RWPE2 (cell line): ENCODE data around the gene LPAR1.
A peak's percentile ranks its signal among the peaks of the same experiment; 100 is the strongest.
"Not testable (repeated sequence)": the region's sequence is repeated elsewhere in the genome, so short reads cannot be mapped to it uniquely, and the experiment has no call there.

Experiments
- ATAC-seq: fragments of 200-7000 bp; cut with Tn5 transposase; 3 replicates; pipeline ENCODE4 v1.9.1; 2021; ENCODE audit warnings: low read depth
- DNase-seq: peaks from one replicate; pipeline ENCODE4 v3.0.0-alpha.2; 2020; ENCODE audit warnings: low spot score
- H3K27ac ChIP-seq: fragments of 450-650 bp; 2 replicates; pipeline ENCODE4 v1.5.1; 2017; ENCODE audit warnings: mild to moderate bottlenecking; ENCODE audit not compliant: poor library complexity, severe bottlenecking
- H3K27me3 ChIP-seq: fragments of 250-450 bp; sonication (Bioruptor Pico); 2 replicates; pipeline ENCODE4 v1.5.1; 2021; ENCODE audit warnings: mild to moderate bottlenecking, moderate library complexity; ENCODE audit not compliant: insufficient read depth, poor library complexity, severe bottlenecking
- H3K36me3 ChIP-seq: fragments of 250-450 bp; sonication (Bioruptor Pico); 2 replicates; pipeline ENCODE4 v1.5.1; 2020; ENCODE audit warnings: low read depth, mild to moderate bottlenecking, moderate library complexity
- H3K4me1 ChIP-seq: fragments of 250-450 bp; sonication (Bioruptor Pico); 2 replicates; pipeline ENCODE4 v1.5.1; 2021; ENCODE audit warnings: mild to moderate bottlenecking, moderate library complexity; ENCODE audit not compliant: insufficient read depth, poor library complexity, severe bottlenecking
- H3K4me3 ChIP-seq: fragments of 250-450 bp; sonication (Bioruptor Pico); 2 replicates; pipeline ENCODE4 v1.5.1; 2021; ENCODE audit warnings: mild to moderate bottlenecking, moderate library complexity; ENCODE audit not compliant: severe bottlenecking
- H3K9me3 ChIP-seq: fragments of 250-450 bp; sonication (Bioruptor Pico); 2 replicates; pipeline ENCODE4 v1.5.1; 2021; ENCODE audit warnings: mild to moderate bottlenecking, moderate library complexity; ENCODE audit not compliant: severe bottlenecking
- TF ChIP-seq, protein P1 (sequence below): fragments of 450-650 bp; IDR thresholded peaks from one replicate; pipeline ENCODE4 v1.5.1; 2017; ENCODE audit warnings: mild to moderate bottlenecking, moderate library complexity; ENCODE audit not compliant: poor library complexity, severe bottlenecking

LPAR1 gene

DNA sequence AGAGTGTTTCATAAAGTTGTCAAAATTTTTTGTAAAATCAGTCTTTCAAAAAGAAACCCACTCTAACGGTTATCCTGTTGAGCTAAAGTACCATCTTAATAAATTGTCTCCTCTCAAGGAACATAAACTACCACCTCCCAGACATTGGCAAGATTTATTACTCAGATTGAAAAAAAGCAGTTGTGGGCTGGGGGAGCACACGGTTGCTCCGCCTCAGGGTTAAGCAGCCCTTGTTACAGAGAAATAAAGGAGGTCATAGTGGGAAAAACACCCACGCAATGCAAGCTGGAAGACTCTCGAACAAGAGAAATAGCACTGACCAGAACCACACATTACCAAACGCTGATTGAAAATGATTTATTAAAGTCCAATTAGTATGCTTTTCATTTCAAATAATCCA lies 165.3 kb downstream of the LPAR1 start:
- peaks cover 3% of the 10 kb centered on the region for H3K9me3 ChIP-seq
- peaks cover 25% of the 10 kb centered on the region for H3K36me3 ChIP-seq
- no peaks in the 10 kb centered on the region for H3K4me1 ChIP-seq
- H3K4me3 ChIP-seq = no peak overlapping the region
- TF ChIP-seq, protein P1, sequence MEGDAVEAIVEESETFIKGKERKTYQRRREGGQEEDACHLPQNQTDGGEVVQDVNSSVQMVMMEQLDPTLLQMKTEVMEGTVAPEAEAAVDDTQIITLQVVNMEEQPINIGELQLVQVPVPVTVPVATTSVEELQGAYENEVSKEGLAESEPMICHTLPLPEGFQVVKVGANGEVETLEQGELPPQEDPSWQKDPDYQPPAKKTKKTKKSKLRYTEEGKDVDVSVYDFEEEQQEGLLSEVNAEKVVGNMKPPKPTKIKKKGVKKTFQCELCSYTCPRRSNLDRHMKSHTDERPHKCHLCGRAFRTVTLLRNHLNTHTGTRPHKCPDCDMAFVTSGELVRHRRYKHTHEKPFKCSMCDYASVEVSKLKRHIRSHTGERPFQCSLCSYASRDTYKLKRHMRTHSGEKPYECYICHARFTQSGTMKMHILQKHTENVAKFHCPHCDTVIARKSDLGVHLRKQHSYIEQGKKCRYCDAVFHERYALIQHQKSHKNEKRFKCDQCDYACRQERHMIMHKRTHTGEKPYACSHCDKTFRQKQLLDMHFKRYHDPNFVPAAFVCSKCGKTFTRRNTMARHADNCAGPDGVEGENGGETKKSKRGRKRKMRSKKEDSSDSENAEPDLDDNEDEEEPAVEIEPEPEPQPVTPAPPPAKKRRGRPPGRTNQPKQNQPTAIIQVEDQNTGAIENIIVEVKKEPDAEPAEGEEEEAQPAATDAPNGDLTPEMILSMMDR = no peak
- no peaks in the 10 kb centered on the region for H3K27me3 ChIP-seq
- no peak for DNase-seq
- no peak overlapping the region for H3K27ac ChIP-seq
- ATAC-seq = no peak

DNA sequence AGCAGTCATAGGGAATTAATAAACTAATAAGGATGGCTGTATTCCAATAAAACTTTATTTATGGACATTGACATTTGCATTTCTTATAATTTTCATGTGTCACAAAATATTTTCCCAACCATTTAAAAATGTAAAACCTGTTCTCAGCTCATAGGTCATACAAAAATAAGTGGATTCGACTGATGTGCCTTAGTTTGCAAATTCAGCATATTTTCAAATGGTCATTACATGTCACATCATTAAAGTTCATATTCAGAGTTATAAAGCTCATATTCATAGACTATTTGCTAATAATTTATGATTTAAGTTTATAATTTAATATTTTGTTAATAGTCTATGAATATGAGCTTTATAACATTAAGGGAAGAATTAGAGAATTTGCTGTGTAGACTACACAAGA lies 166.5 kb downstream of the LPAR1 start:
- DNase-seq (no peak), ATAC-seq (no peak)

DNA sequence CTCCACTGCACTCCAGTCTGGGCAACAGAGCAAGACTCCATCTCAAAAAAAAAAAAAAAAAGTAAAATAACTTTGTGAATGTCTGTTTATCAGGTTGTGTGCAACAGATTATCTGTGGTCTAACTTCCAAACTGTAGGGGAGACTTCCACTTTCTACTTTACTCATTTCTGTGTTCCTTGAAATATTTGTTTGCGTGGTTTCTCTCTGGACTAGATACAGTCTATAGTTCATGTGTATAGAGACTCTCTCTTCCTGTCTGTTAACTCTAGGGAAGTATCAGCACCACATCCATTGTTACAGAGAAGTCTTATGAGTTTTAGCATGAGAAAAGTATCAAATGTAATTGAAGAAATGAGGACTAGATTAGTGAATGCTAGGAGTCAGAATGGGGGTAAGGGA lies 168.3 kb downstream of the LPAR1 start:
- Histone ChIP-seq H3K9me3 (no peaks in the 10 kb centered on the region), H3K27me3 (no peaks in the 10 kb centered on the region), H3K4me1 (no peaks in the 10 kb centered on the region), H3K27ac (no peak overlapping the region), H3K36me3 (peaks cover 13% of the 10 kb centered on the region), H3K4me3 (no peak overlapping the region)
- ATAC-seq (no peak), DNase-seq (no peak)
- TF ChIP-seq, protein P1 = no peak

More for the DNA sequence above, 166.5 kb downstream of the LPAR1 start:
- Histone ChIP-seq H3K36me3 (peaks cover 25% of the 10 kb centered on the region), H3K9me3 (peaks cover 3% of the 10 kb centered on the region), H3K27ac (no peak overlapping the region), H3K4me1 (no peaks in the 10 kb centered on the region), H3K4me3 (no peak overlapping the region), H3K27me3 (no peaks in the 10 kb centered on the region)
- TF ChIP-seq, protein P1 = no peak

DNA sequence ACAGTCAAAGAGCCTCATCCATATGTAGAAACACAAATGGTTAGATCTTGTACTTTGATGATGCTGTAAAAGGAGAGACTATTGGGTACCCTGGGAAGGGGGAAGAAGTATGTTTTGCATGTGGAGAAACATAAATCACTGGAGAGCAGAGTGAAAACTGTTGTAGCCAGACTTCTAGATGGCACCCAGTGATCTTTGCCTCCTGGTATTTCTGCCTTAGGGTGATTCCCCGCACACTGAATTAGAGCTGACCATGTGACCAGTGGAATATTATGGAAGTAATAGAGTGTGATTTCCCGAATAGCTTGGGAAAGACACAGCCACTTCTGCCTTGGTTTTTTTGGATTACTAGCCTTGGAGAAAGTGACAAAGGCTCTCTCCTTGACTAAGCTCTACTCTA lies 174.3 kb downstream of the LPAR1 start:
- H3K4me3 ChIP-seq = no peak overlapping the region
- H3K4me1 ChIP-seq = no peaks in the 10 kb centered on the region
- DNase-seq (no peak), ATAC-seq (peak; percentile 31; the same call in 1 of the 3 replicates)
- H3K9me3 ChIP-seq = peaks cover 6% of the 10 kb centered on the region
- TF ChIP-seq, protein P1 = no peak
- no peaks in the 10 kb centered on the region for H3K36me3 ChIP-seq
- no peak overlapping the region for H3K27ac ChIP-seq
- H3K27me3 ChIP-seq = no peaks in the 10 kb centered on the region

DNA sequence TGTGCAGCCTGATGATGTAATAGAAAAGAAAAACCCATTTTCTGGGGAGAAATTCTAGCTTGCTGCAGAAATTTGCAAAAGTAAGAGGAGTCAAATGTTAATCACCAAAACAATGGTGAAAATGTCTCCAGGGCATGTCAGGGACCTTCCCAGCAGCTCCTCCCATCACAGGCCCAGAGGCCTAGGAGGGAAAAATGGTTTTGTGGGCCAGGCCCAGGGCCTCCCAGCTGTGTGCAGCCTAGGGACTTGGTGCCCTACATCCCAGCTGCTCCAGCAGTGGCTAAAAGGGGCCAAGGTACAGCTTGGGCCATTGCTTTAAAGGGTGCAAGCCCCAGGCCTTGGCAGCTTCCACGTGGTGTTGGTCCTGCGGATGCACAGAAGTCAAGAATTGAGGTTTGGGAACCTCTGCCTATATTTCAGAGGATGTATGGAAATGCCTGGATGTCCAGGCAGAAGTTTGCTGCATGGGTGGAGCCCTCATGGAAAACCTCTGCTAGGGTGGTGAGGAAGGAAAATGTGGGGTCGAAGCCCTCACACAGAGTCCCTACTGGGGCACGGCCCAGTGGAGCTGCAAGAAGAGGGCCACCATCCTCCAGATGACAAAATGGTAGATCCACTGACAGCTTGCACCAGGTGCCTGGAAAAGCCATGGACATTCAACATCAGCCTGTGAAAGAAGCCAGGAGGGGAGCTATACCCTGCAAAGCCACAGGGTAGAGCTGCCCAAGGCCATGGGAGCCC lies 176.7 kb downstream of the LPAR1 start:
- DNase-seq, H3K27ac ChIP-seq, H3K9me3 ChIP-seq, ATAC-seq, H3K4me3 ChIP-seq, H3K36me3 ChIP-seq, H3K4me1 ChIP-seq, H3K27me3 ChIP-seq: not testable (repeated sequence)
